ENCODE data around the gene GPR33. TPM values are rescaled to one million over a fixed set of nuclear protein-coding genes. Genes with fewer than 3 reads are reported as not detected.

Gene GPR33
- total RNA-seq, 1 experiment from 2014 or later, result not detected

GRCh38 chr14:31449136-31449535 is 38.7 kb downstream of the GPR33 start:
- no peaks in the 10 kb centered on the region for H3K9me2 ChIP-seq (ENCODE audit: insufficient read depth)
- BruUV-seq (replicated peaks), result no TSS peak
- intact Hi-C loops (cut with micrococcal nuclease), result no loop called here
- ATAC-seq (no peak), DNase-seq (ENCODE audit: low read depth, low spot score) (no peak)
- ChIA-PET RAD21 (ENCODE audit: low non-redundant PET in 1 of 2, low total read pairs in 2 of 2, uncharacterized antibody in 2 of 2, unreplicated experiment in 2 of 2) (no interaction called here), POLR2A (interaction anchor here (1.4 kb wide), 1 partner anchor 29 kb away, joined by 3 read pairs; the partner anchor contains the start of gene HEATR5A), CTCF (interaction anchor here (0.7 to 1.7 kb wide), 4 partner anchors 8 to 1111 kb away, joined by 3 to 4 read pairs (median 3); no protein-coding TSS in a partner anchor)
- no peaks in the 10 kb centered on the region for H3K4me1 ChIP-seq (ENCODE audit: control insufficient read depth in 1 of 2, insufficient read depth in 2 of 2, low read length in 2 of 2)
- H3K9me3 ChIP-seq (ENCODE audit: control insufficient read depth in 1 of 2, insufficient read depth in 1 of 2, low read depth in 1 of 2, low read length in 2 of 2), result no peaks in the 10 kb centered on the region
- no peaks in the 10 kb centered on the region for H3K79me2 ChIP-seq (ENCODE audit: insufficient read depth, low read length)
- H3K4me2 ChIP-seq (ENCODE audit: low read length), result no peak overlapping the region
- no peaks in the 10 kb centered on the region for H3K27me3 ChIP-seq (ENCODE audit: insufficient read depth, low read length)
- H3K27ac ChIP-seq (ENCODE audit: low read depth, low read length), result no peak overlapping the region
- H2AFZ ChIP-seq (ENCODE audit: low read depth, low read length, poor library complexity, severe bottlenecking), result no peak overlapping the region
- no peaks in the 10 kb centered on the region for H4K20me1 ChIP-seq (ENCODE audit: insufficient read depth)
- peaks cover 10 to 16% of the 10 kb centered on the region in 2 experiments; a peak in 3 of 4 replicates for H3K36me3 ChIP-seq (ENCODE audit: control insufficient read depth in 1 of 2, insufficient read depth in 2 of 2, low read length in 2 of 2)
- no peak overlapping the region for H3K4me3 ChIP-seq (replicated peaks in 1 of 2; ENCODE audit: low read depth in 1 of 2, low read length in 2 of 2)
- TF ChIP-seq REST (IDR thresholded peaks at IDR 0.05; ENCODE audit: low read depth), result no peak
- TF ChIP-seq POLR2AphosphoS5 (IDR thresholded peaks at IDR 0.05; ENCODE audit: low read depth, low read length), result no peak
- no peak for TF ChIP-seq EZH2phosphoT487 (IDR thresholded peaks at IDR 0.05; ENCODE audit: borderline replicate concordance)
- no peak for TF ChIP-seq SIN3A (IDR thresholded peaks at IDR 0.05; ENCODE audit: low read depth)
- no peak for TF ChIP-seq EGR1 (IDR thresholded peaks at IDR 0.05; ENCODE audit: low read depth)
- TF ChIP-seq CBX3 (IDR thresholded peaks at IDR 0.05; ENCODE audit: low read depth), result no peak
- no peak for TF ChIP-seq EZH2 (IDR thresholded peaks at IDR 0.05)
- TF ChIP-seq MAX (IDR thresholded peaks at IDR 0.05), result no peak
- no peak for TF ChIP-seq SRF (IDR thresholded peaks at IDR 0.05; ENCODE audit: low read depth)
- no peak for TF ChIP-seq JUND (IDR thresholded peaks at IDR 0.05)
- TF ChIP-seq YY1 (IDR thresholded peaks at IDR 0.05; ENCODE audit: extremely low read depth, insufficient replicate concordance, low read depth, low read length), result no peak
- TF ChIP-seq ATF3 (IDR thresholded peaks at IDR 0.05), result no peak
- TF ChIP-seq SP1 (IDR thresholded peaks at IDR 0.05; ENCODE audit: low read depth), result no peak
- no peak for TF ChIP-seq POLR2A (IDR thresholded peaks at IDR 0.05; ENCODE audit: borderline replicate concordance, extremely low read depth, insufficient read depth, insufficient read length)
- TF ChIP-seq CTCF (IDR thresholded peaks at IDR 0.05 in 2 of 3, conservative IDR thresholded peaks at IDR 0.05 in 1 of 3; ENCODE audit: borderline replicate concordance in 1 of 3, insufficient read depth in 1 of 3, low read depth in 2 of 3, low read length in 2 of 3), result no peak
- no peak for TF ChIP-seq ZBTB33 (IDR thresholded peaks at IDR 0.05; ENCODE audit: extremely low read depth, insufficient replicate concordance, low read length)
- TF ChIP-seq TCF7L2 (IDR thresholded peaks at IDR 0.05; ENCODE audit: borderline replicate concordance, extremely low read depth, insufficient read depth, insufficient read length), result no peak
- no peak for TF ChIP-seq RAD21 (IDR thresholded peaks at IDR 0.05; ENCODE audit: low read depth)
- TF ChIP-seq ELF1 (IDR thresholded peaks at IDR 0.05; ENCODE audit: borderline replicate concordance, low read depth), result no peak
- no peak overlapping the region for H3K9ac ChIP-seq (ENCODE audit: low read length)
